Right hindlimb (tissue), 1 donor: ENCODE results near the gene ISG15.

Experiments
- DNase-seq: peaks from one replicate; pipeline ENCODE4 v3.0.0-alpha.2; 2018

Gene ISG15

GRCh38 chr1:1062348-1063163 is 49.3 kb downstream of the ISG15 start:
- no peak for DNase-seq

DNA sequence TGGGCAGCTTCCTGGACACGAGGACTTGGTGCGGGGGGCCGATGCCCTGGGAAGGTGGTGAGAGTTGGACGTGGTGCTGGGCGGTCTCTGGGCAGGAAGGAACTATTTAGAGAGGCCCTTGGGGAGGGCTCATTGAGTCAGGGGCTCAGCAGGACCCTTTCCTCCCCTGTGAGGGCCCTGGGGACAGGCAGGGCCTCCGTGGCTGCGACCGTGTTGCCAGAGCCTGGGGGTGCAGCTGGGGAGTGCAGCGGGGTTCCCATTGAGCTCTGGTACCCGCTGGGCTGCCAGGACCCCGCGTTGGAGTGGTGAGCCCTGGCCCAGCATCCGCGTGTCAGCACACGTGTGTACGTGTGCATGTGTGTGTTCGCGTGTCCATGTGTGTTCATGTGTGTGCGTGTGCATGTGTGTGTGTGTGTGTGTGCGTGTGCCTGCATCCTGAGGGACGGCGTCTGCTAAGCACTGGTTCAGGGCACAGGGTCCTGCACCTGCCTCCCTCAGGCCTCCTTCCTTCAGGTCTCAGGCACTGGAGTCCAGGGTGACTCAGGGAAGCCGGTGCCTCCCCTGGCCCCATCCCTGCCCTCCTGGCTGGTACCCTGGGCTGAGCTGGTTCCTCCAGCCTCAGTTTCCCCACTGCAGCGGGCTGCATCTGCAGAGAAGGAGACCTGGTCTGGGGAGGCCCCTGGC is 50.1 kb downstream of the ISG15 start:
- DNase-seq = no peak
